ENCODE data around the gene GJC1. TPM values are rescaled to one million over a fixed set of nuclear protein-coding genes. Genes with fewer than 3 reads are reported as not detected.

The GJC1 gene
- total RNA-seq, 1 experiment from 2014 or later, result 89.4 TPM

GRCh38 chr17:44871556-44871955, 41.5 kb upstream of the GJC1 start:
- ATAC-seq (no peak), DNase-seq (ENCODE audit: low read depth, low spot score) (no peak)
- intact Hi-C loops (cut with micrococcal nuclease; ENCODE audit: unreplicated experiment), result no loop called here
- H3K4me1 ChIP-seq (ENCODE audit: control insufficient read depth, insufficient read depth, low read length), result no peaks in the 10 kb centered on the region
- H3K36me3 ChIP-seq (ENCODE audit: control insufficient read depth, insufficient read depth, low read length), result peaks cover 12% of the 10 kb centered on the region
- CTCF ChIA-PET, result no interaction called here
- BruUV-seq (replicated peaks), result no TSS peak
- in situ Hi-C loops (cut with HindIII; ENCODE audit: low pct_unique_long_range_greater_than_20kb, low sequenced_read_pairs), result no loop called here
- no peaks in the 10 kb centered on the region for H3K27me3 ChIP-seq (ENCODE audit: control insufficient read depth, insufficient read depth, low read length)
- no peak for TF ChIP-seq POLR2AphosphoS5 (IDR thresholded peaks at IDR 0.05; ENCODE audit: low read depth, low read length)
- TF ChIP-seq, protein P1, sequence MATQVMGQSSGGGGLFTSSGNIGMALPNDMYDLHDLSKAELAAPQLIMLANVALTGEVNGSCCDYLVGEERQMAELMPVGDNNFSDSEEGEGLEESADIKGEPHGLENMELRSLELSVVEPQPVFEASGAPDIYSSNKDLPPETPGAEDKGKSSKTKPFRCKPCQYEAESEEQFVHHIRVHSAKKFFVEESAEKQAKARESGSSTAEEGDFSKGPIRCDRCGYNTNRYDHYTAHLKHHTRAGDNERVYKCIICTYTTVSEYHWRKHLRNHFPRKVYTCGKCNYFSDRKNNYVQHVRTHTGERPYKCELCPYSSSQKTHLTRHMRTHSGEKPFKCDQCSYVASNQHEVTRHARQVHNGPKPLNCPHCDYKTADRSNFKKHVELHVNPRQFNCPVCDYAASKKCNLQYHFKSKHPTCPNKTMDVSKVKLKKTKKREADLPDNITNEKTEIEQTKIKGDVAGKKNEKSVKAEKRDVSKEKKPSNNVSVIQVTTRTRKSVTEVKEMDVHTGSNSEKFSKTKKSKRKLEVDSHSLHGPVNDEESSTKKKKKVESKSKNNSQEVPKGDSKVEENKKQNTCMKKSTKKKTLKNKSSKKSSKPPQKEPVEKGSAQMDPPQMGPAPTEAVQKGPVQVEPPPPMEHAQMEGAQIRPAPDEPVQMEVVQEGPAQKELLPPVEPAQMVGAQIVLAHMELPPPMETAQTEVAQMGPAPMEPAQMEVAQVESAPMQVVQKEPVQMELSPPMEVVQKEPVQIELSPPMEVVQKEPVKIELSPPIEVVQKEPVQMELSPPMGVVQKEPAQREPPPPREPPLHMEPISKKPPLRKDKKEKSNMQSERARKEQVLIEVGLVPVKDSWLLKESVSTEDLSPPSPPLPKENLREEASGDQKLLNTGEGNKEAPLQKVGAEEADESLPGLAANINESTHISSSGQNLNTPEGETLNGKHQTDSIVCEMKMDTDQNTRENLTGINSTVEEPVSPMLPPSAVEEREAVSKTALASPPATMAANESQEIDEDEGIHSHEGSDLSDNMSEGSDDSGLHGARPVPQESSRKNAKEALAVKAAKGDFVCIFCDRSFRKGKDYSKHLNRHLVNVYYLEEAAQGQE (IDR thresholded peaks at IDR 0.05; ENCODE audit: insufficient read depth in 1 of 2, low read depth in 2 of 2, low read length in 1 of 2), result no peak
- no peak for TF ChIP-seq CTCF (IDR thresholded peaks at IDR 0.05)
- no peak for TF ChIP-seq SIN3A (IDR thresholded peaks at IDR 0.05; ENCODE audit: borderline replicate concordance, insufficient read depth, low read depth, low read length)
- no peak for TF ChIP-seq TCF7L2 (IDR thresholded peaks at IDR 0.05; ENCODE audit: low read depth, low read length)
- POLR2A ChIA-PET, result no interaction called here
- H3K9me3 ChIP-seq (ENCODE audit: control insufficient read depth, insufficient read depth, low read depth, low read length), result no peaks in the 10 kb centered on the region
- no peak overlapping the region for H3K27ac ChIP-seq (ENCODE audit: low read length)
- H3K4me3 ChIP-seq (ENCODE audit: low read depth in 2 of 2, low read length in 2 of 2), result no peak overlapping the region

DNA sequence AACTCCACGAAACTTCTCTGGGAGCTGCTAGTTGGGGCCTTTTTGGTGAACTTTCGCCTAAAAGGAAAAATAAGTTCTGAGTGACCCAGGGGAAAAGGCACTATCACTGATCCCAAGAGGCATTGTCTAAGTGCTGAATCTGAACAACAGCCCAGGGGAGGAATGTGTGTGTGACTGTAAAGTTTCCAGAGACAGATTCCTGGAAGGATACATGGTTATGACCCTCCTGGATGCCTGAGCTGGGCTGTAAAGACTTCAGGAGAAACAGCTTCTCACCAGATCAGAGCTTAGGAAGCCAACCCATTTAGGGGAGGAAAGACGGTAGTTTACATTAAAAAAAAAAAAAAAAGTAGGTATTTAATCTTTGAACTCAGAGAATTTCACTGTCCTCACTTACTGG, 37.8 kb upstream of the GJC1 start:
- intact Hi-C loops (cut with micrococcal nuclease; ENCODE audit: unreplicated experiment) (loop anchor here (5.0 kb wide), 1 partner anchor 91 kb away; no protein-coding TSS in a partner anchor), in situ Hi-C loops (cut with HindIII; ENCODE audit: low pct_unique_long_range_greater_than_20kb, low sequenced_read_pairs) (no loop called here)
- no peak overlapping the region for H3K27ac ChIP-seq (ENCODE audit: low read length)
- no peak overlapping the region for H3K4me3 ChIP-seq (ENCODE audit: low read depth in 2 of 2, low read length in 2 of 2)
- BruUV-seq (replicated peaks), result no TSS peak
- no peaks in the 10 kb centered on the region for H3K9me3 ChIP-seq (ENCODE audit: control insufficient read depth, insufficient read depth, low read depth, low read length)
- DNase-seq (ENCODE audit: low read depth, low spot score), result no peak
- H3K4me1 ChIP-seq (ENCODE audit: control insufficient read depth, insufficient read depth, low read length), result no peaks in the 10 kb centered on the region
- POLR2A ChIA-PET, result no interaction called here
- TF ChIP-seq CTCF (IDR thresholded peaks at IDR 0.05), result no peak
- TF ChIP-seq SIN3A (IDR thresholded peaks at IDR 0.05; ENCODE audit: borderline replicate concordance, insufficient read depth, low read depth, low read length), result no peak
- TF ChIP-seq POLR2AphosphoS5 (IDR thresholded peaks at IDR 0.05; ENCODE audit: low read depth, low read length), result no peak
- TF ChIP-seq TCF7L2 (IDR thresholded peaks at IDR 0.05; ENCODE audit: low read depth, low read length), result no peak
- TF ChIP-seq, protein P1 (IDR thresholded peaks at IDR 0.05; ENCODE audit: insufficient read depth in 1 of 2, low read depth in 2 of 2, low read length in 1 of 2), result no peak
- ATAC-seq, result no peak
- CTCF ChIA-PET, result no interaction called here
- peaks cover 15% of the 10 kb centered on the region for H3K36me3 ChIP-seq (ENCODE audit: control insufficient read depth, insufficient read depth, low read length)
- no peaks in the 10 kb centered on the region for H3K27me3 ChIP-seq (ENCODE audit: control insufficient read depth, insufficient read depth, low read length)

All from Panc1 (cell line).